Muscle layer of duodenum (tissue), 2 donors: ENCODE data around the gene C6orf52.
"Not testable (repeated sequence)": the region's sequence is repeated elsewhere in the genome, so short reads cannot be mapped to it uniquely, and the experiment has no call there.

ENCODE experiments used
- H3K27ac ChIP-seq: one replicate; pipeline ENCODE4 v1.7.0; 2013; ENCODE audit warnings: mild to moderate bottlenecking, low read length
- H3K27me3 ChIP-seq: one replicate; pipeline ENCODE4 v1.7.0; 2013; ENCODE audit warnings: low read depth, mild to moderate bottlenecking, control low read depth, low read length
- H3K36me3 ChIP-seq, 2 donors: one replicate each; pipeline ENCODE4 v1.7.0; 2013; ENCODE audit warnings: low read length in 2 of 2, control low read depth in 1 of 2, mild to moderate bottlenecking in 1 of 2; ENCODE audit not compliant: insufficient read depth in 2 of 2, control insufficient read depth in 1 of 2
- H3K4me1 ChIP-seq, 2 donors: one replicate each; pipeline ENCODE4 v1.7.0; 2013; ENCODE audit warnings: low read length in 2 of 2, mild to moderate bottlenecking in 2 of 2, control low read depth in 1 of 2, moderate library complexity in 1 of 2; ENCODE audit not compliant: insufficient read depth in 2 of 2, control insufficient read depth in 1 of 2
- H3K4me3 ChIP-seq, 2 donors: one replicate each; pipeline ENCODE4 v1.7.0; 2013; ENCODE audit warnings: low read length in 2 of 2, low read depth in 1 of 2, mild to moderate bottlenecking in 1 of 2
- H3K9me3 ChIP-seq, 2 donors: one replicate each; pipeline ENCODE4 v1.7.0; 2013; ENCODE audit warnings: low read length in 2 of 2, control low read depth in 1 of 2, mild to moderate bottlenecking in 1 of 2; ENCODE audit not compliant: control insufficient read depth in 1 of 2
- donor health status: healthy.

The C6orf52 gene

GRCh38 chr6:10668126-10668917, 26.1 kb downstream of the C6orf52 start:
- no peak overlapping the region for H3K4me3 ChIP-seq
- no peaks in the 10 kb centered on the region for H3K36me3 ChIP-seq

GRCh38 chr6:10665595-10665994, 28.8 kb downstream of the C6orf52 start:
- H3K4me3 ChIP-seq, H3K27me3 ChIP-seq, H3K36me3 ChIP-seq, H3K9me3 ChIP-seq, H3K4me1 ChIP-seq, H3K27ac ChIP-seq: not testable (repeated sequence)

More at GRCh38 chr6:10668126-10668917, 26.1 kb downstream of the C6orf52 start:
- Histone ChIP-seq H3K4me1 (no peaks in the 10 kb centered on the region), H3K27me3 (no peaks in the 10 kb centered on the region), H3K27ac (no peak overlapping the region), H3K9me3 (no peaks in the 10 kb centered on the region)

GRCh38 chr6:10662742-10663141, 31.7 kb downstream of the C6orf52 start:
- H3K27ac ChIP-seq = no peak overlapping the region
- H3K9me3 ChIP-seq = no peaks in the 10 kb centered on the region
- H3K4me3 ChIP-seq = no peak overlapping the region
- H3K36me3 ChIP-seq = no peaks in the 10 kb centered on the region
- no peaks in the 10 kb centered on the region for H3K27me3 ChIP-seq
- H3K4me1 ChIP-seq = no peaks in the 10 kb centered on the region

GRCh38 chr6:10662207-10662606, 32.2 kb downstream of the C6orf52 start:
- Histone ChIP-seq H3K27ac (no peak overlapping the region), H3K4me3 (no peak overlapping the region), H3K9me3 (no peaks in the 10 kb centered on the region), H3K4me1 (no peaks in the 10 kb centered on the region), H3K36me3 (no peaks in the 10 kb centered on the region), H3K27me3 (no peaks in the 10 kb centered on the region)

GRCh38 chr6:10660431-10661191, 33.8 kb downstream of the C6orf52 start:
- H3K9me3 ChIP-seq, H3K36me3 ChIP-seq, H3K27ac ChIP-seq, H3K4me1 ChIP-seq, H3K27me3 ChIP-seq: not testable (repeated sequence)
- H3K4me3 ChIP-seq = peak overlapping the region in 1 of 2 donors; percentile 64

GRCh38 chr6:10659699-10660348, 34.6 kb downstream of the C6orf52 start:
- Histone ChIP-seq H3K36me3 (no peaks in the 10 kb centered on the region), H3K27me3 (no peaks in the 10 kb centered on the region), H3K4me3 (peak overlapping the region in 1 of 2 donors; percentile 64), H3K9me3 (no peaks in the 10 kb centered on the region), H3K27ac (no peak overlapping the region), H3K4me1 (no peaks in the 10 kb centered on the region)

GRCh38 chr6:10658910-10659698, 35.3 kb downstream of the C6orf52 start:
- Histone ChIP-seq H3K4me3 (peak overlapping the region in 1 of 2 donors; percentile 64), H3K27me3 (no peaks in the 10 kb centered on the region), H3K4me1 (no peaks in the 10 kb centered on the region), H3K36me3 (no peaks in the 10 kb centered on the region), H3K9me3 (no peaks in the 10 kb centered on the region), H3K27ac (no peak overlapping the region)

GRCh38 chr6:10655508-10656055, 38.8 kb downstream of the C6orf52 start:
- no peaks in the 10 kb centered on the region for H3K4me1 ChIP-seq
- H3K36me3 ChIP-seq = no peaks in the 10 kb centered on the region
- H3K4me3 ChIP-seq = no peak overlapping the region

GRCh38 chr6:10644225-10644624, 50.2 kb downstream of the C6orf52 start:
- no peaks in the 10 kb centered on the region for H3K4me1 ChIP-seq
- H3K36me3 ChIP-seq = no peaks in the 10 kb centered on the region
- H3K9me3 ChIP-seq = no peaks in the 10 kb centered on the region
- H3K4me3 ChIP-seq = no peak overlapping the region
- no peak overlapping the region for H3K27ac ChIP-seq
- no peaks in the 10 kb centered on the region for H3K27me3 ChIP-seq

More at GRCh38 chr6:10655508-10656055, 38.8 kb downstream of the C6orf52 start:
- H3K27me3 ChIP-seq = no peaks in the 10 kb centered on the region
- H3K27ac ChIP-seq = no peak overlapping the region
- no peaks in the 10 kb centered on the region for H3K9me3 ChIP-seq

GRCh38 chr6:10643201-10643651, 51.2 kb downstream of the C6orf52 start:
- no peaks in the 10 kb centered on the region for H3K27me3 ChIP-seq
- H3K4me3 ChIP-seq = no peak overlapping the region
- H3K27ac ChIP-seq = no peak overlapping the region
- no peaks in the 10 kb centered on the region for H3K36me3 ChIP-seq
- no peaks in the 10 kb centered on the region for H3K4me1 ChIP-seq
- no peaks in the 10 kb centered on the region for H3K9me3 ChIP-seq
